GM12872 (cell line): Measurements from ENCODE around the gene NAXD.

ENCODE experiments used
- TF ChIP-seq, protein P1 (sequence below): IDR thresholded peaks from 3 replicates; pipeline ENCODE4 v1.5.1; 2011; ENCODE audit warnings: low read depth, mild to moderate bottlenecking, low read length, moderate library complexity; ENCODE audit not compliant: insufficient read depth

The NAXD gene

GRCh38 chr13:110618167-110618566, 2.8 kb downstream of the NAXD start:
- TF ChIP-seq, protein P1, sequence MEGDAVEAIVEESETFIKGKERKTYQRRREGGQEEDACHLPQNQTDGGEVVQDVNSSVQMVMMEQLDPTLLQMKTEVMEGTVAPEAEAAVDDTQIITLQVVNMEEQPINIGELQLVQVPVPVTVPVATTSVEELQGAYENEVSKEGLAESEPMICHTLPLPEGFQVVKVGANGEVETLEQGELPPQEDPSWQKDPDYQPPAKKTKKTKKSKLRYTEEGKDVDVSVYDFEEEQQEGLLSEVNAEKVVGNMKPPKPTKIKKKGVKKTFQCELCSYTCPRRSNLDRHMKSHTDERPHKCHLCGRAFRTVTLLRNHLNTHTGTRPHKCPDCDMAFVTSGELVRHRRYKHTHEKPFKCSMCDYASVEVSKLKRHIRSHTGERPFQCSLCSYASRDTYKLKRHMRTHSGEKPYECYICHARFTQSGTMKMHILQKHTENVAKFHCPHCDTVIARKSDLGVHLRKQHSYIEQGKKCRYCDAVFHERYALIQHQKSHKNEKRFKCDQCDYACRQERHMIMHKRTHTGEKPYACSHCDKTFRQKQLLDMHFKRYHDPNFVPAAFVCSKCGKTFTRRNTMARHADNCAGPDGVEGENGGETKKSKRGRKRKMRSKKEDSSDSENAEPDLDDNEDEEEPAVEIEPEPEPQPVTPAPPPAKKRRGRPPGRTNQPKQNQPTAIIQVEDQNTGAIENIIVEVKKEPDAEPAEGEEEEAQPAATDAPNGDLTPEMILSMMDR: no peak

DNA sequence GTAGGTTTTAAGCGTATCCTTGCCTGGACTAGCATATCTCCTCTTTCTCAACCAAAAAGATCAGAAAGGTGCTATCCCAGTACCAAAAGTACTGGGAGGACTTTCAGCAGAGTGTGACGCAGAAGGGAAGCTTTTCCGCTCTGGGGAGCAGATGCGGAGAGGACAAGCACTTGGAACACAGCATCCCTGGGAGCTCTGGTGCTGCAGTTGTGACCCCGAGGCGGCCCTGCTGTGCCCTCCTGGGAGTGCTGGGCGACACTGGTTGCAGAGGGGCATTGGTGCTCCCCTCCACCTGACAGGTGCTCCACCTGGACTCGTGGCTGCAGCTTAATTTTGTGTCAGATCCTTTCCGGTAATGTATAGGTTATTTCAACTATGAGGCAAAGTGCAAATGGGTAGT, 3.4 kb downstream of the NAXD start:
- TF ChIP-seq, protein P1: no peak

- TF ChIP-seq, protein P1: no peak
These were observed 5.3 kb downstream of the NAXD start for GRCh38 chr13:110620596-110620995.

DNA sequence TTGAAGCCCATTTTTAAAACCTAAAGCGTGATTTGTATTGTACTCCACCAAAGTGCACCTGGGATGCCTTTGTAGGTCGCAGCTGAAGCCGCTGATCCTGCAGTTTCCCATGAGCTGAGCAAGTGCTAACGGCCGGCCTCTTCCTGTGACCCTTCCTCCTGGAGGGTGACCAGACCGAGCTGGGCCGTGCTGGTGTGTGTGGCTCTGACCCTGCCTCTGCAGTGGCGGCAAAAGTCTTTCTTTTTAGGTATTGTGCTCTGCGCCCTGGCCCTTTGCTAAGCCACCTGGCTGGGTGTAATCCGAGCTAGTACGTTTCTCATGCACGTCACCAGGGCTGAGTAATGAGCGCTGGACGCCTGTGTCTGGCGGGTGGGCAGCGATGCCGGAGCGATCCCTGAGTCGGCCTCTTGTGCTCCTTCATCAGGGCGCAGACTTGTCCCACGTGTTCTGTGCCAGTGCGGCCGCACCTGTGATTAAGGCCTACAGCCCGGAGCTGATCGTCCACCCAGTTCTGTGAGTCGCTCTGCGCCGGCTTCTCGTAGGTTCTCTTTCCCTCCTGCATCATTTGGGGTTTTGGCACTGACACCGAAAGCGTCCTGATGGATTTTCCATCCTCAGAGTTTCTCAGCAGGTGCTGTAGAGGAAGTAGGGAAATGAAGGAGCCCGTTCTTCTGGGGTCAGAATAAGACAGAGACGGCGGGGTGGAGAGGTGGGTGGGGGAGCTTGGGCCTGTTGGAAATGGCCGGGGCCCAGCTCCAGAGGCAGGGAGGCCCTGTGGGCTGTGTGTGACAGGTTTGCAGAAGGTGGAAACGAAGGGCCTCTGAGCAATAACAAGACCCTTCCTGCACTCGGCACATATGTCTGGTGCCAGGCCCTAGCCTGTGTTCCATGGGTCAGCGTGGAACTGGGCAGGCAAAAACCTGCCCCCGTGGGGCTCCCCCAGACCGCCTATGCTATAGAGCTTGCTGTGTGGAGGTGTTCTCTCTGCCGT, 9.7 kb downstream of the NAXD start:
- TF ChIP-seq, protein P1: no peak

DNA sequence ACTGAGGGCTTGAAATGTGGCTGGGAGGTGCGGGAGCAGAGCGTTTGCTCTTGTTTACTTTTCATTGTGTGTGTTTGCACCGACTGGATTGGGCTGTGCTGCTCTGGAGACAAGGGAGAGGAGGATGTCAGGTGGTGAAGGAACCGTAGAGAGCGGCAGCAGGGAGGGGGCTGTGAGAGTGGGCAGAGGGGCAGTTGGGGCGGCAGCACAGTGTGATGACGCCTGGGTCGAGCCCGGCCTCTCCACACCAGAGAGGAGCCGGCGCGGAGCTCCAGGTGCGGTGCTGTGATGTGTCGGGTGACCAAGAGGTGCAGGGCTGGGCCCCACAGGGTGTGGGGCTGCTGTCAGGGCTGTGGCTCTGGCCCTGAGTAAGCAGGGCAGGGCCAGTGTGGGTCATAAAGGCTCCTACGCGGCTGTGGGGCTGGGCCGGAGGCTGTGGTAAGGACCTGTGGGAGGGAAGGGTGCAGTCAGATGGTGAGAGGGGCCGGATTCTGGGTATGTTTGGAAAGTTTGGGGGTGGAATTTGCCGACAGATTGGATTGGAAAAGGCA, 10.5 kb downstream of the NAXD start:
- TF ChIP-seq, protein P1: no peak

- TF ChIP-seq, protein P1: no peak
These were observed 11.2 kb downstream of the NAXD start for GRCh38 chr13:110626521-110626920.

GRCh38 chr13:110627351-110627750, 12.0 kb downstream of the NAXD start:
- TF ChIP-seq, protein P1: no peak
